ENCODE measurements around the gene LAMA3. TPM values are rescaled to one million over a fixed set of nuclear protein-coding genes. Genes with fewer than 3 reads are reported as not detected.

The LAMA3 gene
- total RNA-seq, 1 donor from 2014 or later = 3.3 TPM

Other genes starting within 250 kb of the LAMA3 start
- gene RIOK3, start 236.2 kb upstream of the LAMA3 start, total RNA-seq = 51.5 TPM
- gene RMC1, start 185.9 kb upstream of the LAMA3 start, total RNA-seq = 13.9 TPM
- 9.8 TPM for gene NPC1, start 102.9 kb upstream of the LAMA3 start, total RNA-seq
- 7.0 TPM for gene ANKRD29, start 26.5 kb upstream of the LAMA3 start, total RNA-seq